Vagina (tissue), 2 donors: ENCODE data around the gene ADCK2. TPM values are rescaled to one million over a fixed set of nuclear protein-coding genes. Genes with fewer than 3 reads are reported as not detected.
"Not testable (repeated sequence)": the region's sequence is repeated elsewhere in the genome, so short reads cannot be mapped to it uniquely, and the experiment has no call there.

Experiments used
- DNase-seq, 2 donors: peaks; one replicate each; pipeline ENCODE4 v3.0.0-alpha.2; 2017; ENCODE audit errors: extremely low spot score in 2 of 2
- H3K27ac ChIP-seq: fragments of 200-600 bp; sonication (generic); one replicate; pipeline ENCODE4 v1.5.1; 2019
- H3K27me3 ChIP-seq: fragments of 200-600 bp; sonication (generic); one replicate; pipeline ENCODE4 v1.5.1; 2019
- H3K36me3 ChIP-seq, 2 donors: fragments of 200-600 bp; sonication (generic); one replicate each; pipeline ENCODE4 v1.5.1; 2017 to 2019
- H3K4me1 ChIP-seq: fragments of 200-600 bp; sonication (generic); one replicate; pipeline ENCODE4 v1.5.1; 2019
- H3K4me3 ChIP-seq, 2 donors: fragments of 200-600 bp; sonication (generic); 1 replicate in 1 of 2; 2 replicates in 1 of 2; pipeline ENCODE4 v1.5.1; 2016 to 2019
- H3K9me3 ChIP-seq: fragments of 200-600 bp; sonication (generic); one replicate; pipeline ENCODE4 v1.5.1; 2019
- CTCF ChIP-seq, 3 experiments: fragments of 450-650 bp in 2 of 3; fragments of 200-600 bp in 1 of 3; sonication (generic) in 1 of 3; IDR thresholded peaks; one replicate each; pipeline ENCODE4 v1.5.1; 2017 to 2019; ENCODE audit warnings: antibody characterized with exemption in 3 of 3, mild to moderate bottlenecking in 2 of 3, moderate library complexity in 2 of 3
- POLR2A ChIP-seq, 2 donors: fragments of 450-650 bp; IDR thresholded peaks; one replicate each; pipeline ENCODE4 v1.6.1; 2017; ENCODE audit warnings: antibody characterized with exemption in 2 of 2, mild to moderate bottlenecking in 2 of 2, moderate library complexity in 2 of 2
- POLR2AphosphoS5 ChIP-seq, 2 donors: sonication (generic); formaldehyde crosslinking; IDR thresholded peaks; one replicate each; pipeline ENCODE4 v1.9.0; 2017; ENCODE audit warnings: antibody characterized with exemption in 2 of 2, mild to moderate bottlenecking in 2 of 2, low read depth in 1 of 2; ENCODE audit not compliant: insufficient read depth in 1 of 2
- intact Hi-C: fragments of 100-400 bp; cut with DNase I; formaldehyde crosslinking; loops from one replicate; pipeline ENCODE4 v1.15.1; 2023
- total RNA-seq: library from RNA; depleted of rRNA; stranded (reverse); fragments of >200 nt; gene quantifications from one replicate; pipeline ENCODE4 v1.2.3, GENCODE V29; 2016

The ADCK2 gene
- total RNA-seq, 1 donor from 2014 or later: 21.1 TPM

DNA sequence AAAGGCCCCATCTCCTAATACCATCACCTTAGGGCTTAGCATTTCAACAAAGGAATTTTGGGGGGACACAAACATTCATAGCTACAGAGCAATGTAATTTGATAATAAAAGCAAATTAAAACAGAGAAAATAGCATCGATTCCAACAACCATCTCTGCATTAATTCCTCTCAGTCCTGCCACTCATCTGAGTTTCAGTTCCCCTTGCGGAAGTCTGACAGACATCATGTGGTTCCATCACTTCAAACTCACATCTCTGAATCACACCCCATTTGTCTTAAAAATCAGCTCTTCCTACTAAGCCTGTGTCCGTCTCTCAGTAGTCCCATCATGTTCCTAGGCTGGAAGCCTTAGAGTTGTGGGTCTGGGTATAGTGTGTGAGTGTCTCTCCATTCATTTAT is 3.6 kb downstream of the ADCK2 start:
- H3K4me3 ChIP-seq: no peak overlapping the region
- H3K27ac ChIP-seq: no peak overlapping the region
- intact Hi-C loops: no loop called here
- peaks cover 33% of the 10 kb centered on the region for H3K4me1 ChIP-seq
- H3K36me3 ChIP-seq: peaks cover 0 to 7% of the 10 kb centered on the region in 2 donors
- TF ChIP-seq CTCF (IDR thresholded peaks at IDR 0.05) (no peak), POLR2A (IDR thresholded peaks at IDR 0.05) (no peak), POLR2AphosphoS5 (IDR thresholded peaks at IDR 0.05; ENCODE audit: insufficient read depth in 1 of 2, low read depth in 1 of 2) (no peak)
- DNase-seq: no peak
- H3K27me3 ChIP-seq: no peaks in the 10 kb centered on the region
- H3K9me3 ChIP-seq: no peaks in the 10 kb centered on the region

DNA sequence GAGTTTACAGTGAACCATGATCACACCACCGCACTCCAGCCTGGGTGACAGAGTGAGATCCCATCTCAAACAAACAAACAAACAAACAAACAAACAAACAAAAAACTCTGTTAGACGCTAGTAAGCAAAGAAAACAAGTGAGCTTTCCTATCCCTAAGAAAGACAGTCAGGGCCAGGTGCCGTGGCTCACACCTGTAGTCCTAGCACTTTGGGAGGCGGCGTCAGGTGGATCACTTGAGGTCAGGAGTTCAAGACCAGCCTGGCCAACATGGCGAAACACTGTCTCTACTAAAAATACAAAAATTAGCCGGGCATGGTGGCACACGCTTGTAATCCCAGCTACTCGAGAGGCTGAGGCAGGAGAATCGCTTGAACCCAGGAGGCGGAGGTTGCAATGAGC is 4.2 kb downstream of the ADCK2 start:
- H3K4me3 ChIP-seq, intact Hi-C loops, H3K9me3 ChIP-seq, H3K27me3 ChIP-seq, DNase-seq, H3K27ac ChIP-seq: not testable (repeated sequence)
- Histone ChIP-seq H3K4me1 (peaks cover 32% of the 10 kb centered on the region), H3K36me3 (peaks cover 0 to 12% of the 10 kb centered on the region in 2 donors)

GRCh38 chr7:140677496-140677895 is 4.8 kb downstream of the ADCK2 start:
- peaks cover 27% of the 10 kb centered on the region for H3K4me1 ChIP-seq
- H3K4me3 ChIP-seq: no peak overlapping the region
- H3K36me3 ChIP-seq: peaks cover 0 to 18% of the 10 kb centered on the region in 2 donors
- H3K27ac ChIP-seq: no peak overlapping the region
- intact Hi-C loops: no loop called here
- TF ChIP-seq POLR2A (IDR thresholded peaks at IDR 0.05) (no peak), CTCF (IDR thresholded peaks at IDR 0.05) (no peak), POLR2AphosphoS5 (IDR thresholded peaks at IDR 0.05; ENCODE audit: insufficient read depth in 1 of 2, low read depth in 1 of 2) (no peak)
- H3K9me3 ChIP-seq: no peaks in the 10 kb centered on the region
- H3K27me3 ChIP-seq: no peaks in the 10 kb centered on the region
- no peak for DNase-seq

- no peaks in the 10 kb centered on the region for H3K27me3 ChIP-seq
Observed at GRCh38 chr7:140678081-140678815, 5.5 kb downstream of the ADCK2 start.

GRCh38 chr7:140678816-140679130 is 6.0 kb downstream of the ADCK2 start:
- TF ChIP-seq POLR2AphosphoS5 (IDR thresholded peaks at IDR 0.05; ENCODE audit: insufficient read depth in 1 of 2, low read depth in 1 of 2) (no peak), CTCF (IDR thresholded peaks at IDR 0.05) (no peak), POLR2A (IDR thresholded peaks at IDR 0.05) (no peak)
- H3K4me1 ChIP-seq: peaks cover 21% of the 10 kb centered on the region
- no peak overlapping the region for H3K4me3 ChIP-seq
- peaks cover 0 to 18% of the 10 kb centered on the region in 2 donors for H3K36me3 ChIP-seq
- no peaks in the 10 kb centered on the region for H3K27me3 ChIP-seq
- H3K27ac ChIP-seq: no peak overlapping the region
- H3K9me3 ChIP-seq: no peaks in the 10 kb centered on the region
- no peak for DNase-seq
- intact Hi-C loops: no loop called here

More at GRCh38 chr7:140678081-140678815, 5.5 kb downstream of the ADCK2 start:
- intact Hi-C loops: no loop called here
- Histone ChIP-seq H3K27ac (no peak overlapping the region), H3K9me3 (no peaks in the 10 kb centered on the region), H3K4me3 (no peak overlapping the region), H3K4me1 (peaks cover 26% of the 10 kb centered on the region), H3K36me3 (peaks cover 0 to 18% of the 10 kb centered on the region in 2 donors)
- no peak for TF ChIP-seq CTCF (IDR thresholded peaks at IDR 0.05)
- no peak for TF ChIP-seq POLR2A (IDR thresholded peaks at IDR 0.05)
- TF ChIP-seq POLR2AphosphoS5 (IDR thresholded peaks at IDR 0.05; ENCODE audit: insufficient read depth in 1 of 2, low read depth in 1 of 2): no peak
- DNase-seq: no peak
